Embryonic facial prominence (tissue), 1 donor: ENCODE data around the gene CD226.
"Not testable (repeated sequence)": the region's sequence is repeated elsewhere in the genome, so short reads cannot be mapped to it uniquely, and the experiment has no call there.

Experiments used
- DNase-seq: peaks from one replicate; pipeline ENCODE4 v3.0.0-alpha.2; 2016; ENCODE audit errors: extremely low spot score

Gene CD226

DNA sequence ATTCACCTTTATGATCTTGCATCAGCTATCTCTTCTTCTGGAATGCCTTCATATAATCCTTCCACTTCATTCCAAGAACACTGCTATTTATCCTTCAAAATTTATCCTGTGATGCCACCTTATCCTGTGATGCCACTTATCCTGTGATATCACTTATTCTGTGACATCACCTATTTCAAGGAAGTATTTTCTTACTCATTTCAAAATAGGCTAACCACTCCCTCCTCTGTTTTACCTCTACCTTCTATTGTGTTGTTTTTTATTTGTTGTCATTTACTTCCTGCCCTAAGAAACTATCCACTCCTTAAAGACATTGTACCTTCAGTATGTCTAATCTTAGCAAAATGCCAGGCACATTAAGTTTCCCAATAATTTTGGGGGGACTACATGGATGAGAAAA lies 38.8 kb downstream of the CD226 start:
- DNase-seq = no peak

DNA sequence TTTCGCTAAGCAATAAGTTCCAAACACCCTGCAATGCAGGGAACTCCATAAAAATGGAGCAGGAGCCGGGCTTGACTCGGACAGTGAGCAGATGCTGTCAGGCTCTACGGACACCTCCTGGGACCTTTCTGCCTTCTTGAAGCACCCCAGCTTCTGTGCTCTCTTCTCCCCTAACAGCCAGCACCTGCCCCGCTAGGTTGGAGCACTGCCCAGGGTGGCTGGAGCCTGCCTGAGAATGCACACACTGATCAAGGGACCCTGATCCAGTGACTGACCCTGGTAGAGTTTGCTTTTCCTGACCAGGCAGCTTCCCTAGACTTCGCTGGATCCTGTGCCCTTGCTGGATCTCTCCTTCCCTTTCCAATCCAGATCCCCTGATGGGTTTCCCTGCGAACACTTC lies 40.9 kb downstream of the CD226 start:
- no peak for DNase-seq

GRCh38 chr18:69900941-69901340 lies 46.7 kb downstream of the CD226 start:
- no peak for DNase-seq

GRCh38 chr18:69899154-69899923 lies 48.3 kb downstream of the CD226 start:
- DNase-seq = not testable (repeated sequence)

GRCh38 chr18:69898241-69898861 lies 49.3 kb downstream of the CD226 start:
- DNase-seq = no peak

DNA sequence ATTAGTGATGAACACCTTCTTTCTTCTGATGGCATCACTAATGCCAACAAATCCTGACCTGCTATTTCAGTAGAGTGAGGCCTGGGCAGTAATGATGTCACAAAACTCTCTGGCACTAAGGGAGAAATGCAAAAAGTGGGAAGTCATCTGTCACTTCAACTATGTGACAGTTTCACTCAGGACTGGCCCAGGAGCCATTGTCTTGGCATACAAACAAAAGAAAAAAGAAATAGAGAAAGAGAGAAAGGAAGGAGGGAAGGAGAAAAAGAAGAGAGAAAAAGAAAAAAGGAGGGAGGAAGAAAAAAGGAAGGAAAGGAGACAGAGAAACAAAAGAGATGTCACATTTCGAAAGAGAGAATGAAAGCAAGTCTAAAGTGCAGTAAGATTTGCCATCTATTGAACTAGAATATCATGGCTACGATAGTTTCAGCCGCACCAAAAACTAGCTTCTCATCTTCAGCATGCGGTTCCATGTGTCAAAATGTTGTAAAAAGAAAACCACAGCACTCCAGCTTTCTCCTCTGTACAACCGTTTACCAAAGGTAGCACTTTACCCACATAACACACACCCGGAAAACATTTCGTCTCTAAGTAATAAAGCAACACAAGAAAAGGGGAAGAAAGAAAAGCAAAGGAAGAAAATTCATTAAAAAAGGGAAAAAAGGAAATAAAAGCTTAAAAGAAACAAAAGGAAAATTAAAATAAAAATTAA lies 50.1 kb downstream of the CD226 start:
- DNase-seq = no peak

DNA sequence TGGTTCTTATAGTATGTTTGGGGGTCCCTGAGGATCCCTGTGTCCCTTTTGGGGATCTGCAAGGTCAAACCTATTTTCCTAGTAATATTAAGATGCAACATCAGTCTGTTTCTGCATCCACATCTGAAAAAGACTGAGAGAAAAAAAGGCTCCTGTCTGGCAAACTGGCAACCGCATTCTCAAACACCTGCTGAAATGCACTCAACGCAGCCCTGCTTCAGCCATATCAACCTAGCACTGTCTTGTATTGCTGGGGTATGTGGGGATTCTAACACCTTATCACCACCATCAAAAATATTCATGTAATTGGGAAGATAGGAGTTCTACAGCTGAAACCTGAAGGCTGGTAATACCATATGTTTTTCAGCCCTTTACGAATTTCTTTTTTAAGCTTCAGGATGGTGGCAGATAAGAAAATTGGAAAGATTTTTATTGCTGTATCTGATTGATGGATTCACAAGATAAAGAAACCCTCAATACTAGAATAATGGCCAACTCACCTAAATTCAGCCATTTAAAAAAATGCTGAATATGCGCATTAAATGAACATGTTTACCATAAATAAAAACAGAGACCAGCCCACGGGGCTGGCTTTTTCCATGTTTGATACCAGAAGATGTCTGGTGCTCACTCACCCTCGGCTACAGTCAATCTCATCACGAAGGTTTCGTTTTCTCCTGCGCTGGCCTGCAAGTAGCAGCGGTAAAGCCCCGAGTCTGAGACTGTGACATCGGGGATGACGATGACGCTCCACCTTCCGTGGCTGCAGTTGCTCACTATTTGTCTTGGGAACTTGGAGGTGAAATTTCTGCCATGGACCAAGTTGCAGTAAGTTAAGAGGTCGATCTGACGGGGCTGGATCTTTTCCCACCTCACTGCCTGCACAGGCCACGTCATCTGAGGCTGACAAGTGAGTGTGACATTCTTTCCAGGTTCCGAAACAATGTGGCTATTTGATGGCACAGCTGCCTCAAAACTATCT lies 52.3 kb downstream of the CD226 start:
- no peak for DNase-seq

GRCh38 chr18:69894467-69894866 lies 53.2 kb downstream of the CD226 start:
- no peak for DNase-seq

- no peak for DNase-seq
These were observed 57.1 kb downstream of the CD226 start for GRCh38 chr18:69890558-69890957.

GRCh38 chr18:69889009-69889408 lies 58.7 kb downstream of the CD226 start:
- no peak for DNase-seq

DNA sequence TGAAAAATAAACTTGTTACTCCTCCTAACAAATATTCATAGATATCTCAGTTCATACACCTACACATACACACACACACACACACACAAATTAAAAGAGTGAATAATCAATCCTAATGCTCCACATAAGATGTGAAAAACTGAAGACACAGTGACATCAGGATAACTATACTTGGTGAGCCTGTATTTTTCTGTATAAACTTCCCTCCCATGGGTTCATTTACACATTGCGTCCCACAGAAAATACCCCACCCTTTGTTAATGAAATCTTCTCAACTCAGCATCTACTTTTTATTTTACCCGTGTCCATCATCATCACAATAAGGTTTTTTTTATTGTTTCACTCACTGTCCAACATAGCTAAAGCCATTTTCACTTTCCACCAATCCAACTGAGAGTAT lies 60.4 kb downstream of the CD226 start:
- no peak for DNase-seq

GRCh38 chr18:69885841-69886531 lies 61.7 kb downstream of the CD226 start:
- DNase-seq = no peak

GRCh38 chr18:69885355-69885754 lies 62.3 kb downstream of the CD226 start:
- no peak for DNase-seq

GRCh38 chr18:69883781-69884180 lies 63.9 kb downstream of the CD226 start:
- no peak for DNase-seq

- DNase-seq = no peak
These were observed 64.6 kb downstream of the CD226 start for GRCh38 chr18:69882965-69883668.

DNA sequence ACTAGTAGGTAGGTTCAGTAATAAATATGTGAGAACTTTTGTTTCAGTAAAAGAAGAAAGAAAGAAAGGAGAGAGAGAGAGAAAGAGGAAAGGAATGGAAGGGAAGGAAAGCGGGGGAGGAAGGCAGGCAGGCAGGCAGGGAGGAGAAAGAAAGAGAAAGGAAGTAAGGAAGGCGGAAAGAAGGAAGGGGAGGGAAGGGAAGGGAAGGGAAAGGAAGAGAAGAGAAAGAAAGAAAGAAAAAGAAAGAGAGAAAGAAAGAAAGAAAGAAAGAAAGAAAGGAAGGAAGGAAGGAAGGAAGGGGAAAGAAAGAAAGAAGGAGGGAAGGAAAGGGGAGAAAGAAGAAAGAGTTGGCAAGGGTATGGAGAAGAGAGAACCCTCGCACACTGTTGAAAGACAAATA lies 67.6 kb downstream of the CD226 start:
- DNase-seq = no peak

GRCh38 chr18:69879051-69879450 lies 68.6 kb downstream of the CD226 start:
- DNase-seq = not testable (repeated sequence)

GRCh38 chr18:69878213-69878933 lies 69.3 kb downstream of the CD226 start:
- no peak for DNase-seq

- no peak for DNase-seq
These were observed 71.2 kb downstream of the CD226 start for GRCh38 chr18:69876490-69876889.

DNA sequence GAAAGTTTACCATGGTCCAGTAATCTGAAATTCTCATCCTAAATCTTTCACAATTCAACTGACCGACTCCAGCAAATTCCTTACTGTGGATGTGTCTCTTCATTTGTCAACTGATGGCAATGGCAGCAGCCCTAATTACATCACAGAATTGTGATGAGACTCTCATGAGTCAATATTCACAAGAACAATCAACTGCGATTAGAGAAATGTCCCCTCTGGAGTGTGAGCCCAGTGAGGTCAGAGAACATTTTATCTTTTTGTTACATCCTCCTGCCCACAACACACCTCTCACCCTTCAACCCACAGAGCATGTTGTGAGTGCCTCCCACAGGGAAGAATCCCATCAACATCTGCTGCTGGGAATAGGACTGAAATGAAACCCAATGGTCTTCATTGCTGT lies 73.6 kb downstream of the CD226 start:
- DNase-seq = no peak
